ENCODE measurements around the gene HIBADH. TPM values are rescaled to one million over a fixed set of nuclear protein-coding genes. Genes with fewer than 3 reads are reported as not detected.

The HIBADH gene
- total and polyA plus RNA-seq, 9 of the 15 experiments (the other 6 are each of a cell fraction or from before 2014, with no cell fraction given) = 10.7 to 67.8 (median 36.9) TPM

DNA sequence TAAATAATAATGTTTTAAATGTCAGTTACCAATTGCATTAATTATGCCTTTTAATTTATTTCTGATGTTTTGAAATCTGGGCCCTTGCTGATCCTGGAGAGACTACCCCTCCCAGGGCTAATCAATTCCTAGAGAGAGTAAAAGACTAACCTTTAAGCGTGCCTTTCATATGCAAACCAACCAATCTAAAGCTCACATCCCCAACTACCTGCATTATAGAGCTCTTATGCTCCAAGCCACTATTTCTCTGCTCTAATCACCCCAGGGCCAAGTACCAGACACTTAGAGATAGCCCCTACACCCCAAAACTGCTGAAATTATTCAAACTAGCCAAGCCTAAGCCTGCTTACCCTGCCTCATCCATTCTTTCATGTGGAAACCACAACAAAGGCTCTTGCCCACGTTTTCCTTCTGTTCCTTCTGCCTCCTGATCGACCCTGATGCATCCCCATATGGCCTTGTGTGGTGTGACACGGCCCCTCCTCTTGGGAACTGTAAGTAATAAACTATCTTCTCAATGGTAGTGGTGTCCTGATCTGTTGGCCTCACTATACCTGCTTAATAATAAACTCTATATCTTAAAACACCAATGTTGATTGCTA lies 97.7 kb downstream of the HIBADH start:
- H3K36me3 ChIP-seq (ENCODE audit: control insufficient read depth, insufficient read depth, low read length) = no peaks in the 10 kb centered on the region

More for the DNA sequence above, 97.7 kb downstream of the HIBADH start:
- TF ChIP-seq RFX5 (IDR thresholded peaks at IDR 0.05; ENCODE audit: low read depth, low read length) = no peak
- TF ChIP-seq ZBTB12 (CRISPR knock-in tag; IDR thresholded peaks at IDR 0.05) = no peak
- no peak for TF ChIP-seq RBBP5 (IDR thresholded peaks at IDR 0.05; ENCODE audit: borderline replicate concordance, insufficient read depth, low read length, poor library complexity, severe bottlenecking)
- TF ChIP-seq TAF7 (tag; IDR thresholded peaks at IDR 0.05) = no peak
- TF ChIP-seq CREB1 (IDR thresholded peaks at IDR 0.05) = no peak
- no peak for TF ChIP-seq CREB1 (CRISPR knock-in tag; IDR thresholded peaks at IDR 0.05)
- TF ChIP-seq, protein P1, sequence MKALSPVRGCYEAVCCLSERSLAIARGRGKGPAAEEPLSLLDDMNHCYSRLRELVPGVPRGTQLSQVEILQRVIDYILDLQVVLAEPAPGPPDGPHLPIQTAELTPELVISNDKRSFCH (CRISPR knock-in tag; IDR thresholded peaks at IDR 0.05) = no peak
- TF ChIP-seq, protein P1 (tag; IDR thresholded peaks at IDR 0.05) = no peak
- TF ChIP-seq ZNF140 (CRISPR knock-in tag; IDR thresholded peaks at IDR 0.05) = no peak
- no peak for TF ChIP-seq NCOA6 (IDR thresholded peaks at IDR 0.05)
- TF ChIP-seq SAP30 (IDR thresholded peaks at IDR 0.05; ENCODE audit: borderline replicate concordance, insufficient read depth, low read depth, low read length, poor library complexity, severe bottlenecking) = no peak
- TF ChIP-seq ZKSCAN3 (CRISPR knock-in tag; IDR thresholded peaks at IDR 0.05) = no peak
- TF ChIP-seq ATF7 (IDR thresholded peaks at IDR 0.05) = no peak
- TF ChIP-seq MED1 (CRISPR knock-in tag; IDR thresholded peaks at IDR 0.05; ENCODE audit: borderline replicate concordance) = no peak
- TF ChIP-seq, protein P2, sequence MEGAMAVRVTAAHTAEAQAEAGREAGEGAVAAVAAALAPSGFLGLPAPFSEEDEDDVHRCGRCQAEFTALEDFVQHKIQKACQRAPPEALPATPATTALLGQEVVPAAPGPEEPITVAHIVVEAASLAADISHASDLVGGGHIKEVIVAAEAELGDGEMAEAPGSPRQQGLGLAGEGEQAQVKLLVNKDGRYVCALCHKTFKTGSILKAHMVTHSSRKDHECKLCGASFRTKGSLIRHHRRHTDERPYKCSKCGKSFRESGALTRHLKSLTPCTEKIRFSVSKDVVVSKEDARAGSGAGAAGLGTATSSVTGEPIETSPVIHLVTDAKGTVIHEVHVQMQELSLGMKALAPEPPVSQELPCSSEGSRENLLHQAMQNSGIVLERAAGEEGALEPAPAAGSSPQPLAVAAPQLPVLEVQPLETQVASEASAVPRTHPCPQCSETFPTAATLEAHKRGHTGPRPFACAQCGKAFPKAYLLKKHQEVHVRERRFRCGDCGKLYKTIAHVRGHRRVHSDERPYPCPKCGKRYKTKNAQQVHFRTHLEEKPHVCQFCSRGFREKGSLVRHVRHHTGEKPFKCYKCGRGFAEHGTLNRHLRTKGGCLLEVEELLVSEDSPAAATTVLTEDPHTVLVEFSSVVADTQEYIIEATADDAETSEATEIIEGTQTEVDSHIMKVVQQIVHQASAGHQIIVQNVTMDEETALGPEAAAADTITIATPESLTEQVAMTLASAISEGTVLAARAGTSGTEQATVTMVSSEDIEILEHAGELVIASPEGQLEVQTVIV (CRISPR knock-in tag; IDR thresholded peaks at IDR 0.05; ENCODE audit: borderline replicate concordance) = no peak
- Histone ChIP-seq H3K27ac (ENCODE audit: extremely low read depth, low read depth, low read length) (no peak overlapping the region), H3K79me2 (ENCODE audit: control insufficient read depth, insufficient read depth, low read length) (no peaks in the 10 kb centered on the region), H3K9me3 (replicated peaks; ENCODE audit: control insufficient read depth, insufficient read depth, low read depth, low read length) (peaks cover 2% of the 10 kb centered on the region; the same call in 1 of the 2 replicates), H3K4me1 (replicated peaks in 1 of 2; ENCODE audit: control insufficient read depth in 2 of 2, insufficient read depth in 2 of 2, low read length in 2 of 2) (no peaks in the 10 kb centered on the region), H3K9ac (ENCODE audit: insufficient read depth in 1 of 2, low read depth in 2 of 2, low read length in 2 of 2) (no peak overlapping the region), H4K20me1 (replicated peaks; ENCODE audit: control insufficient read depth, insufficient read depth, low read length) (no peaks in the 10 kb centered on the region), H3K27me3 (ENCODE audit: control insufficient read depth in 2 of 2, insufficient read depth in 2 of 2, low read length in 2 of 2) (no peaks in the 10 kb centered on the region), H2AFZ (ENCODE audit: low read depth, low read length) (no peak overlapping the region), H3K9me1 (ENCODE audit: control insufficient read depth, insufficient read depth, low read length) (no peaks in the 10 kb centered on the region), H3K4me3 (no peak overlapping the region), H3K4me2 (ENCODE audit: insufficient read depth, low read length) (no peak overlapping the region)
- no TSS peak for BruUV-seq (replicated peaks)
- CTCF ChIA-PET (ENCODE audit: low intra/inter-chr PET ratio) = no interaction called here
- ATAC-seq (no peak), FAIRE-seq (no peak), DNase-seq (ENCODE audit: extremely low read depth in 1 of 4, low spot score in 3 of 4) (no peak)
- POLR2A ChIA-PET = interaction anchor here (0.5 to 0.6 kb wide), 2 partner anchors 130 to 271 kb away, joined by 3 to 4 read pairs; no protein-coding TSS in a partner anchor
- WGBS (ENCODE audit: insufficient coverage, low coverage, missing lambda C conversion rate) = 57% methylated on average over 4 of the region's 4 CpGs
- intact Hi-C loops (cut with micrococcal nuclease) = no loop called here
- in situ Hi-C loops (cut with MboI) = no loop called here
